ENCODE measurements around the gene CDKL5.

- TF ChIP-seq CTCF (IDR thresholded peaks at IDR 0.05; ENCODE audit: insufficient read depth, low read length) (no peak), REST (IDR thresholded peaks at IDR 0.05; ENCODE audit: insufficient replicate concordance, low read depth) (no peak)
Observed at GRCh38 chrX:18674417-18674787, 249.0 kb downstream of the CDKL5 start.
